Activated T-cell treated with anti-CD3 and anti-CD28 coated beads, Interleukin-2, amount 50 U/mL, for 1 hour (primary cell): ENCODE data around the gene ARNT2.
"Not testable (repeated sequence)": the region's sequence is repeated elsewhere in the genome, so short reads cannot be mapped to it uniquely, and the experiment has no call there.

Experiments used
- DNase-seq: peaks from one replicate; pipeline ENCODE4 v3.0.0-alpha.2; 2020

The ARNT2 gene

GRCh38 chr15:80494756-80495155 lies 90.6 kb downstream of the ARNT2 start:
- DNase-seq, result no peak

- no peak for DNase-seq
These were observed 91.3 kb downstream of the ARNT2 start for GRCh38 chr15:80495401-80495942.

GRCh38 chr15:80496096-80496495 lies 91.9 kb downstream of the ARNT2 start:
- no peak for DNase-seq

GRCh38 chr15:80497221-80497620 lies 93.0 kb downstream of the ARNT2 start:
- DNase-seq, result no peak

- DNase-seq, result no peak
These were observed 94.5 kb downstream of the ARNT2 start for GRCh38 chr15:80498652-80499051.

GRCh38 chr15:80500021-80500420 lies 95.8 kb downstream of the ARNT2 start:
- DNase-seq, result no peak

- no peak for DNase-seq
These were observed 97.3 kb downstream of the ARNT2 start for GRCh38 chr15:80501476-80501875.

GRCh38 chr15:80502782-80503181 lies 98.6 kb downstream of the ARNT2 start:
- no peak for DNase-seq

GRCh38 chr15:80503319-80503952 lies 99.3 kb downstream of the ARNT2 start:
- no peak for DNase-seq

- DNase-seq, result no peak
These were observed 100.7 kb downstream of the ARNT2 start for GRCh38 chr15:80504931-80505330.

- DNase-seq, result no peak
These were observed 102.2 kb downstream of the ARNT2 start for GRCh38 chr15:80506286-80506893.

GRCh38 chr15:80507131-80507530 lies 102.9 kb downstream of the ARNT2 start:
- no peak for DNase-seq

- no peak for DNase-seq
These were observed 103.6 kb downstream of the ARNT2 start for GRCh38 chr15:80507638-80508316.

GRCh38 chr15:80508783-80509182 lies 104.6 kb downstream of the ARNT2 start:
- DNase-seq, result no peak

- no peak for DNase-seq
These were observed 105.6 kb downstream of the ARNT2 start for GRCh38 chr15:80509800-80510199.

- DNase-seq, result not testable (repeated sequence)
These were observed 106.8 kb downstream of the ARNT2 start for GRCh38 chr15:80510985-80511384.

GRCh38 chr15:80512726-80513660 lies 108.8 kb downstream of the ARNT2 start:
- DNase-seq, result no peak

GRCh38 chr15:80514071-80514780 lies 110.0 kb downstream of the ARNT2 start:
- DNase-seq, result no peak

- no peak for DNase-seq
These were observed 113.1 kb downstream of the ARNT2 start for GRCh38 chr15:80517290-80517689.

GRCh38 chr15:80518522-80518921 lies 114.3 kb downstream of the ARNT2 start:
- DNase-seq, result no peak

- no peak for DNase-seq
These were observed 119.6 kb downstream of the ARNT2 start for GRCh38 chr15:80523746-80524145.

- DNase-seq, result no peak
These were observed 121.7 kb downstream of the ARNT2 start for GRCh38 chr15:80525853-80526252.
